SK-N-SH (cell line): ENCODE results near the gene MIPOL1. TPM values are rescaled to one million over a fixed set of nuclear protein-coding genes. Genes with fewer than 3 reads are reported as not detected.

ENCODE experiments used
- CTCF ChIA-PET: fragments of 300-600, 350-600 bp; formaldehyde crosslinking; extraction: SDS; loops from one replicate; lab custom pipeline; 2021; lab: Yijun Ruan, JAX
- POLR2A ChIA-PET: fragments of 350-600 bp; sonication (Branson Sonifier 250); formaldehyde crosslinking; extraction: SDS; loops from one replicate; lab custom pipeline; 2020; ENCODE audit warnings: antibody characterized with exemption, inconsistent platforms; lab: Yijun Ruan, JAX
- DNase-seq: peaks from one replicate; pipeline ENCODE4 v3.0.0; 2012
- H2AFZ ChIP-seq: fragments of 200-600 bp; sonication (generic); 2 replicates; pipeline ENCODE4 v1.8.1; 2016; ENCODE audit warnings: antibody characterized with exemption, mild to moderate bottlenecking, low read depth
- H3F3A ChIP-seq: fragments of 200-600 bp; sonication (generic); replicated peaks from 2 replicates; pipeline ENCODE3; 2016; ENCODE audit warnings: antibody characterized with exemption, mild to moderate bottlenecking; ENCODE audit not compliant: insufficient read depth
- H3K27ac ChIP-seq, 2 experiments: fragments of 200-500 bp in 1 of 2; fragments of 200-600 bp in 1 of 2; sonication (Bioruptor generic) in 1 of 2; sonication (generic), shearing (Covaris generic) in 1 of 2; 2 replicates each; pipeline versions ENCODE4 v1.5.1 to v1.6.1; 2014 to 2016; ENCODE audit warnings: low read depth in 2 of 2, inconsistent platforms in 1 of 2, low read length in 1 of 2, mild to moderate bottlenecking in 1 of 2, mixed read lengths in 1 of 2
- H3K27me3 ChIP-seq: fragments of 200-600 bp; sonication (generic), shearing (Covaris generic); 2 replicates; pipeline ENCODE4 v1.6.1; 2016; ENCODE audit warnings: mixed run types; ENCODE audit not compliant: insufficient read depth
- H3K36me3 ChIP-seq, 2 experiments: fragments of 200-500 bp in 1 of 2; fragments of 200-600 bp in 1 of 2; sonication (Bioruptor generic) in 1 of 2; sonication (generic) in 1 of 2; replicated peaks in 1 of 2; 2 replicates each; pipeline versions ENCODE3 to v1.5.1; 2014 to 2016; ENCODE audit warnings: low read length in 1 of 2, mild to moderate bottlenecking in 1 of 2; ENCODE audit not compliant: insufficient read depth in 2 of 2, control insufficient read depth in 1 of 2
- H3K4me1 ChIP-seq, 2 experiments: fragments of 200-500 bp in 1 of 2; fragments of 200-600 bp in 1 of 2; sonication (Bioruptor generic) in 1 of 2; sonication (generic), shearing (Covaris generic) in 1 of 2; 2 replicates each; pipeline versions ENCODE4 v1.5.1 to v1.6.1; 2014 to 2016; ENCODE audit warnings: low read depth in 1 of 2, low read length in 1 of 2, mixed run types in 1 of 2; ENCODE audit not compliant: insufficient read depth in 2 of 2, control insufficient read depth in 1 of 2
- H3K4me2 ChIP-seq: fragments of 200-600 bp; sonication (generic), shearing (Covaris generic); 2 replicates; pipeline ENCODE4 v1.6.1; 2017; ENCODE audit warnings: mixed run types
- H3K4me3 ChIP-seq, 2 experiments: fragments of 200-500 bp in 1 of 2; fragments of 200-600 bp in 1 of 2; sonication (Bioruptor generic) in 1 of 2; sonication (generic), shearing (Covaris generic) in 1 of 2; 2 replicates each; pipeline versions ENCODE4 v1.5.1 to v1.8.1; 2014 to 2016; ENCODE audit warnings: low read depth in 2 of 2, inconsistent platforms in 1 of 2, low read length in 1 of 2, mild to moderate bottlenecking in 1 of 2, mixed read lengths in 1 of 2, moderate library complexity in 1 of 2
- H3K79me2 ChIP-seq: fragments of 200-600 bp; sonication (generic); 2 replicates; pipeline ENCODE4 v1.8.1; 2017; ENCODE audit warnings: mild to moderate bottlenecking; ENCODE audit not compliant: insufficient read depth
- H3K9ac ChIP-seq: fragments of 200-600 bp; sonication (generic); 2 replicates; pipeline ENCODE4 v1.6.1; 2017; ENCODE audit warnings: mixed run types
- H3K9me2 ChIP-seq: fragments of 200-600 bp; sonication (generic); 2 replicates; pipeline ENCODE4 v1.6.1; 2017; ENCODE audit warnings: mixed run types
- H3K9me3 ChIP-seq: fragments of 200-600 bp; sonication (generic); 2 replicates; pipeline ENCODE4 v1.6.1; 2017; ENCODE audit warnings: mixed run types, mild to moderate bottlenecking, moderate library complexity
- H4K20me1 ChIP-seq: fragments of 200-600 bp; sonication (generic); 2 replicates; pipeline ENCODE4 v1.6.1; 2017; ENCODE audit warnings: mild to moderate bottlenecking, mixed run types; ENCODE audit not compliant: insufficient read depth
- CHD2 ChIP-seq: fragments of 150-350 bp; IDR thresholded peaks from 2 replicates; pipeline ENCODE4 v1.6.1; 2018; ENCODE audit warnings: low read length; ENCODE audit not compliant: partially characterized antibody
- EP300 ChIP-seq, 2 experiments: IDR thresholded peaks; 2 replicates each; pipeline versions ENCODE4 v1.4.0 to v1.6.1; 2012; ENCODE audit warnings: borderline replicate concordance in 1 of 2, low read depth in 1 of 2, low read length in 1 of 2
- FOXM1 ChIP-seq: IDR thresholded peaks from 2 replicates; pipeline ENCODE4 v1.4.0; 2012; ENCODE audit warnings: low read depth, mild to moderate bottlenecking
- GABPA ChIP-seq: IDR thresholded peaks from 2 replicates; pipeline ENCODE4 v1.4.0; 2012; ENCODE audit warnings: low read depth, mild to moderate bottlenecking
- RAD21 ChIP-seq: IDR thresholded peaks from 2 replicates; pipeline ENCODE4 v1.6.1; 2012; ENCODE audit warnings: mild to moderate bottlenecking, low read length
- RCOR1 ChIP-seq: fragments of 150-350 bp; IDR thresholded peaks from 2 replicates; pipeline ENCODE4 v1.6.1; 2017; ENCODE audit warnings: antibody characterized with exemption, low read length
- REST ChIP-seq: IDR thresholded peaks from 2 replicates; pipeline ENCODE4 v1.6.1; 2012; ENCODE audit warnings: mild to moderate bottlenecking, low read depth, low read length, moderate library complexity
- SIN3A ChIP-seq: IDR thresholded peaks from 2 replicates; pipeline ENCODE4 v1.6.1; 2012; ENCODE audit warnings: low read depth, mild to moderate bottlenecking, low read length, moderate library complexity, borderline replicate concordance
- TAF1 ChIP-seq: IDR thresholded peaks from 2 replicates; pipeline ENCODE4 v1.6.1; 2012; ENCODE audit warnings: low read depth, mild to moderate bottlenecking, low read length, moderate library complexity, borderline replicate concordance
- USF1 ChIP-seq: IDR thresholded peaks from 2 replicates; pipeline ENCODE4 v1.4.0; 2012; ENCODE audit warnings: low read depth, borderline replicate concordance
- YY1 ChIP-seq: IDR thresholded peaks from 2 replicates; pipeline ENCODE4 v1.4.0; 2012; ENCODE audit warnings: low read depth, mild to moderate bottlenecking
- ZBTB33 ChIP-seq: IDR thresholded peaks from 2 replicates; pipeline ENCODE4 v1.4.0; 2012; ENCODE audit warnings: low read depth, borderline replicate concordance
- WGBS: methylation state at CpG from one replicate; pipeline ENCODE4 v1.1.6; 2017; ENCODE audit warnings: low lambda C conversion rate; 5-methylcytosine and 5-hydroxymethylcytosine counted together
- polyA plus RNA-seq, 3 experiments: library from polyadenylated mRNA; depleted of rRNA; stranded (reverse); fragments of >200 nt; gene quantifications; 2 replicates each; pipeline ENCODE4 v1.2.3, GENCODE V29; 2012

The MIPOL1 gene
- polyA plus RNA-seq, 1 of the 3 experiments (the other 2 are of a cell fraction) = 0.23 TPM

GRCh38 chr14:37464192-37464858 is 266.6 kb downstream of the MIPOL1 start (continued):
- no peak for TF ChIP-seq YY1
- no peak for TF ChIP-seq CHD2
- TF ChIP-seq ZBTB33 = no peak
- TF ChIP-seq RAD21 = no peak
- TF ChIP-seq TAF1 = no peak
- no peak for TF ChIP-seq RCOR1
- no peak for TF ChIP-seq SIN3A
- no peak for TF ChIP-seq FOXM1

- Histone ChIP-seq H3F3A (no peaks in the 10 kb centered on the region), H3K4me1 (no peaks in the 10 kb centered on the region), H3K9me2 (no peaks in the 10 kb centered on the region), H3K4me3 (no peak overlapping the region), H3K79me2 (no peaks in the 10 kb centered on the region), H4K20me1 (no peaks in the 10 kb centered on the region), H3K27me3 (no peaks in the 10 kb centered on the region), H3K9ac (no peak overlapping the region), H2AFZ (no peak overlapping the region), H3K36me3 (no peaks in the 10 kb centered on the region), H3K9me3 (no peaks in the 10 kb centered on the region), H3K27ac (no peak overlapping the region), H3K4me2 (no peak overlapping the region)
- no peak for DNase-seq
- TF ChIP-seq GABPA = no peak
- ChIA-PET POLR2A (no interaction called here), CTCF (no interaction called here)
Observed at GRCh38 chr14:37466003-37466622, 268.4 kb downstream of the MIPOL1 start.

- Histone ChIP-seq H3K9ac (no peak overlapping the region), H3K9me3 (no peaks in the 10 kb centered on the region), H3K4me1 (no peaks in the 10 kb centered on the region), H3K27ac (no peak overlapping the region), H3F3A (no peaks in the 10 kb centered on the region), H3K36me3 (no peaks in the 10 kb centered on the region), H3K27me3 (no peaks in the 10 kb centered on the region), H3K4me3 (no peak overlapping the region), H4K20me1 (no peaks in the 10 kb centered on the region), H2AFZ (no peak overlapping the region), H3K9me2 (no peaks in the 10 kb centered on the region), H3K4me2 (no peak overlapping the region), H3K79me2 (no peaks in the 10 kb centered on the region)
- DNase-seq = no peak
- ChIA-PET CTCF (no interaction called here), POLR2A (no interaction called here)
- no peak for TF ChIP-seq USF1
- TF ChIP-seq EP300 (IDR thresholded peaks at IDR 0.05; ENCODE audit: borderline replicate concordance in 1 of 2, low read depth in 1 of 2, low read length in 1 of 2) = no peak
- no peak for TF ChIP-seq RCOR1
- no peak for TF ChIP-seq FOXM1
- no peak for TF ChIP-seq REST
- 10% methylated on average over 2 of the region's 2 CpGs for WGBS
Observed at GRCh38 chr14:37466623-37467088, 268.9 kb downstream of the MIPOL1 start.
